Keratinocyte (primary cell): Measurements from ENCODE around the gene AP3D1.

Experiments
- EZH2 ChIP-seq: IDR thresholded peaks from one replicate; pipeline ENCODE4 v1.6.1; 2012; ENCODE audit warnings: inconsistent platforms, mild to moderate bottlenecking, low read length, moderate library complexity
- TF ChIP-seq, protein P1 (sequence below), 3 experiments: IDR thresholded peaks in 1 of 3; conservative IDR thresholded peaks in 1 of 3; optimal IDR thresholded peaks in 1 of 3; 2 replicates in 2 of 3; 3 replicates in 1 of 3; pipeline versions ENCODE3 to v1.5.1; 2011; ENCODE audit warnings: low read length in 3 of 3, mild to moderate bottlenecking in 3 of 3, moderate library complexity in 2 of 3, control low read depth in 1 of 3, inconsistent platforms in 1 of 3; ENCODE audit not compliant: insufficient read depth in 2 of 3; ENCODE audit errors: extremely low read depth in 1 of 3

DNA sequence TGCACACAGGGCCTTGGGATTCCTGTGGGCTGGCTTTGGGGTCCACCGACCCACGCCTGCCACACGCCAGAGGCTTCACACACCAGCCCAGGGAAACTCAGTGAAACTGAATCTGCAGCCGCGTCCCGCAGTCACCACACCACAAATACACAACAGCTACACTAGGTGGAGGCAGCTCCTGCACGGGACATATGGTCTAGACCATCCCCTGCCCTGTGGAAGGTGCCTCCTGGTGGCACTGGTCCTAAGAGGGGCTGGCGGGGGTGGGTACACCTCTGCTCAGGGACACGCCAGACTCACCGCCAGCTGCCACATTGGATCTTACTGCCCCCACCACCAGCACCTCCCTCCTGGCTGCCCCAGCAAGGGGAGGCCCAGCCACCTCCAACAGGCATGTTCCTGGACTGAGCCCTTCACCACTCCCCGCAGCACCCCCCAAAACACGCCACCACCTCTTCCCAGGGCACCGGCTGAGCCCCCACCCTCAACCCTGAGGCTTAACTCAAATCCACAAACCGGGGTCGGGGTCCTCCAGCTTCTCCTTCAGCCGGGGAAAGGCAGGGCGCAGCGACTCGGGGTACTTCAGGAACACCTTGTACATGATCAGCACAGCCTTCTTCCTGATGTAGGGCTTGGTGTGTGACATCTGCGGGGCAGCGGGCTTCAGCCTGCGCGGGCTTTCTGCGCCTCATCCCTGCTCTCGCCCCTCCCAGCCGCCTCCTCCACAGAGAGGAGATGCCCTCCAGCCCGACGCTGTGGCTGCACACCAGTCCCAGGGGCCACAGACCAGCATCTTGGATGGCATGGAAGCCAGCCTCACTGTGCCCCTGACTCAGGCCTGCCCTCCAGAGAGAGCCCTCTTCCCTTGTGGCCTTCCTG, 21.2 kb downstream of the AP3D1 start:
- TF ChIP-seq, protein P1, sequence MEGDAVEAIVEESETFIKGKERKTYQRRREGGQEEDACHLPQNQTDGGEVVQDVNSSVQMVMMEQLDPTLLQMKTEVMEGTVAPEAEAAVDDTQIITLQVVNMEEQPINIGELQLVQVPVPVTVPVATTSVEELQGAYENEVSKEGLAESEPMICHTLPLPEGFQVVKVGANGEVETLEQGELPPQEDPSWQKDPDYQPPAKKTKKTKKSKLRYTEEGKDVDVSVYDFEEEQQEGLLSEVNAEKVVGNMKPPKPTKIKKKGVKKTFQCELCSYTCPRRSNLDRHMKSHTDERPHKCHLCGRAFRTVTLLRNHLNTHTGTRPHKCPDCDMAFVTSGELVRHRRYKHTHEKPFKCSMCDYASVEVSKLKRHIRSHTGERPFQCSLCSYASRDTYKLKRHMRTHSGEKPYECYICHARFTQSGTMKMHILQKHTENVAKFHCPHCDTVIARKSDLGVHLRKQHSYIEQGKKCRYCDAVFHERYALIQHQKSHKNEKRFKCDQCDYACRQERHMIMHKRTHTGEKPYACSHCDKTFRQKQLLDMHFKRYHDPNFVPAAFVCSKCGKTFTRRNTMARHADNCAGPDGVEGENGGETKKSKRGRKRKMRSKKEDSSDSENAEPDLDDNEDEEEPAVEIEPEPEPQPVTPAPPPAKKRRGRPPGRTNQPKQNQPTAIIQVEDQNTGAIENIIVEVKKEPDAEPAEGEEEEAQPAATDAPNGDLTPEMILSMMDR (optimal IDR thresholded peaks at IDR 0.05 in 1 of 3, IDR thresholded peaks at IDR 0.05 in 1 of 3, conservative IDR thresholded peaks at IDR 0.05 in 1 of 3; ENCODE audit: extremely low read depth in 1 of 3, insufficient read depth in 2 of 3, low read length in 3 of 3), result no peak
- no peak for TF ChIP-seq EZH2
